CD4-positive, alpha-beta T cell (primary cell): ENCODE results near the gene POLR3G. TPM values are rescaled to one million over a fixed set of nuclear protein-coding genes. Genes with fewer than 3 reads are reported as not detected.

Experiments used
- ATAC-seq: fragments of 200-7000 bp; cut with Tn5 transposase; one replicate; pipeline ENCODE4 v1.10.0; 2022; ENCODE audit warnings: mild to moderate bottlenecking; ENCODE audit not compliant: poor library complexity
- CTCF ChIA-PET: fragments of 350-600 bp; sonication (Branson Sonifier 250); formaldehyde crosslinking; loops from one replicate; lab custom pipeline; 2021; ENCODE audit warnings: antibody characterized with exemption, inconsistent platforms; lab: Charles Lee
- POLR2A ChIA-PET: fragments of 350-600 bp; sonication (Branson Sonifier 250); formaldehyde crosslinking; loops from one replicate; lab custom pipeline; 2021; ENCODE audit warnings: antibody characterized with exemption, inconsistent platforms; lab: Charles Lee
- DNase-seq, 14 experiments: peaks; one replicate each; pipeline ENCODE4 v3.0.0-alpha.2; 2013 to 2020; ENCODE audit warnings: mixed read lengths in 2 of 14
- H3K27ac ChIP-seq, 2 donors: one replicate each; pipeline versions ENCODE4 v1.5.1 to v1.7.0; 2013; ENCODE audit warnings: low read length in 2 of 2, low read depth in 1 of 2, mild to moderate bottlenecking in 1 of 2
- H3K27me3 ChIP-seq, 2 experiments: 1 replicate in 1 of 2; 2 replicates in 1 of 2; pipeline versions ENCODE4 v1.6.1 to v1.7.0; 2013; ENCODE audit warnings: low read length in 2 of 2, control low read depth in 1 of 2, mild to moderate bottlenecking in 1 of 2, moderate library complexity in 1 of 2; ENCODE audit not compliant: insufficient read depth in 2 of 2, control insufficient read depth in 1 of 2
- H3K36me3 ChIP-seq: one replicate; pipeline ENCODE4 v1.6.1; 2013; ENCODE audit warnings: low read length, control low read depth; ENCODE audit not compliant: insufficient read depth
- H3K4me1 ChIP-seq: one replicate; pipeline ENCODE4 v1.6.1; 2013; ENCODE audit warnings: low read length, control low read depth; ENCODE audit not compliant: insufficient read depth
- H3K4me3 ChIP-seq: one replicate; pipeline ENCODE4 v1.5.1; 2013; ENCODE audit warnings: mild to moderate bottlenecking, low read length, moderate library complexity
- H3K9me3 ChIP-seq, 2 experiments: 1 replicate in 1 of 2; 2 replicates in 1 of 2; pipeline versions ENCODE4 v1.6.1 to v1.7.0; 2013; ENCODE audit warnings: low read length in 2 of 2, mild to moderate bottlenecking in 2 of 2, control low read depth in 1 of 2, moderate library complexity in 1 of 2; ENCODE audit not compliant: control insufficient read depth in 1 of 2, insufficient read depth in 1 of 2
- H3K27ac Mint-ChIP-seq: one replicate; pipeline ENCODE4 v1.8.0; 2020; ENCODE audit warnings: mixed read lengths
- H3K27me3 Mint-ChIP-seq: one replicate; pipeline ENCODE4 v1.8.0; 2021; ENCODE audit warnings: mixed read lengths
- H3K36me3 Mint-ChIP-seq: one replicate; pipeline ENCODE4 v1.8.0; 2021; ENCODE audit warnings: low read depth, mixed read lengths
- H3K4me1 Mint-ChIP-seq: one replicate; pipeline ENCODE4 v1.8.0; 2021; ENCODE audit warnings: low read depth, mixed read lengths
- H3K4me3 Mint-ChIP-seq: one replicate; pipeline ENCODE4 v1.8.0; 2020; ENCODE audit warnings: mild to moderate bottlenecking, mixed read lengths
- H3K9me3 Mint-ChIP-seq: one replicate; pipeline ENCODE4 v1.8.0; 2020; ENCODE audit warnings: mixed read lengths
- intact Hi-C, 2 experiments: fragments of 100-400 bp; cut with DNase I in 1 of 2; cut with micrococcal nuclease in 1 of 2; formaldehyde crosslinking; loops; one replicate each; pipeline versions ENCODE4 v1.15.1 to v1.9.0; 2023 to 2025; cut with DNase I, micrococcal nuclease
- total RNA-seq, 174 experiments: library from RNA in 2 of 174; stranded (reverse) in 2 of 174; gene quantifications; one replicate each; pipeline ENCODE4 v1.2.3 and lab custom pipeline; 2021 to 2026
- TF ChIP-seq, protein P1 (sequence below): fragments of 200-600 bp; IDR thresholded peaks from one replicate; pipeline ENCODE4 v1.8.0; 2022; ENCODE audit warnings: antibody characterized with exemption, mild to moderate bottlenecking

The POLR3G gene
- total RNA-seq, 2 experiments from 2014 or later, result 0.80 to 2.3 TPM

DNA sequence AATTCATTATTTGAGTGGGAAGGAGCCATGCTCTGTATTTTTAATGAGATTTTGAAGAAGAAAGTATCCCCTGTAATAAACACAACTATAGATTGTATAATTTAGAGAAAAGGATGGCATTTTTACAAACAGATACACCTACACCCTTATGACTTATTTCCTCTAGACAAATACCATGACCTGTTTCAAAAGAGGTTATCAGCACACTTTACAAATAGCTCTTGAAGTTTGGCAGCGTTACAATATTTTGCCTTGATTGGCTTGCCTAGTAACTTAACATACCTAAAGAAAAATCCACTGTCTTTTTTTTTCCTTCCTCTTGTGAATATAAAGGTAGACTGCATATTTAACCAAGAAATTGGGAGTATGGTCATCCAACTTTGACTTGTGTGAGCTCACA is 36.6 kb upstream of the POLR3G start:
- H3K27me3 ChIP-seq, result no peaks in the 10 kb centered on the region
- H3K27ac Mint-ChIP-seq, result no peak overlapping the region
- no peaks in the 10 kb centered on the region for H3K4me1 Mint-ChIP-seq
- peaks cover 3% of the 10 kb centered on the region for H3K4me1 ChIP-seq
- no peaks in the 10 kb centered on the region for H3K36me3 ChIP-seq
- intact Hi-C loops, result loop anchor here in 1 of 2 experiments (10.0 kb wide), 1 partner anchor 167 kb away; no protein-coding TSS in a partner anchor
- no peak overlapping the region for H3K4me3 ChIP-seq
- POLR2A ChIA-PET, result interaction anchor here (1.1 to 2.2 kb wide), 2 partner anchors 28 to 92 kb away, joined by 3 to 17 read pairs; partner anchors contain the start of genes CETN3 and LYSMD3
- no peaks in the 10 kb centered on the region for H3K36me3 Mint-ChIP-seq
- DNase-seq, result no peak
- no peaks in the 10 kb centered on the region for H3K9me3 Mint-ChIP-seq
- no peak overlapping the region for H3K4me3 Mint-ChIP-seq
- CTCF ChIA-PET, result interaction anchor here (1.1 to 3.6 kb wide), 2 partner anchors 17 to 346 kb away, joined by 3 to 17 read pairs; no protein-coding TSS in a partner anchor
- no peak for ATAC-seq
- no peak overlapping the region for H3K27ac ChIP-seq
- TF ChIP-seq, protein P1, sequence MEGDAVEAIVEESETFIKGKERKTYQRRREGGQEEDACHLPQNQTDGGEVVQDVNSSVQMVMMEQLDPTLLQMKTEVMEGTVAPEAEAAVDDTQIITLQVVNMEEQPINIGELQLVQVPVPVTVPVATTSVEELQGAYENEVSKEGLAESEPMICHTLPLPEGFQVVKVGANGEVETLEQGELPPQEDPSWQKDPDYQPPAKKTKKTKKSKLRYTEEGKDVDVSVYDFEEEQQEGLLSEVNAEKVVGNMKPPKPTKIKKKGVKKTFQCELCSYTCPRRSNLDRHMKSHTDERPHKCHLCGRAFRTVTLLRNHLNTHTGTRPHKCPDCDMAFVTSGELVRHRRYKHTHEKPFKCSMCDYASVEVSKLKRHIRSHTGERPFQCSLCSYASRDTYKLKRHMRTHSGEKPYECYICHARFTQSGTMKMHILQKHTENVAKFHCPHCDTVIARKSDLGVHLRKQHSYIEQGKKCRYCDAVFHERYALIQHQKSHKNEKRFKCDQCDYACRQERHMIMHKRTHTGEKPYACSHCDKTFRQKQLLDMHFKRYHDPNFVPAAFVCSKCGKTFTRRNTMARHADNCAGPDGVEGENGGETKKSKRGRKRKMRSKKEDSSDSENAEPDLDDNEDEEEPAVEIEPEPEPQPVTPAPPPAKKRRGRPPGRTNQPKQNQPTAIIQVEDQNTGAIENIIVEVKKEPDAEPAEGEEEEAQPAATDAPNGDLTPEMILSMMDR, result no peak
- no peaks in the 10 kb centered on the region for H3K9me3 ChIP-seq
- H3K27me3 Mint-ChIP-seq, result peaks cover 4% of the 10 kb centered on the region

DNA sequence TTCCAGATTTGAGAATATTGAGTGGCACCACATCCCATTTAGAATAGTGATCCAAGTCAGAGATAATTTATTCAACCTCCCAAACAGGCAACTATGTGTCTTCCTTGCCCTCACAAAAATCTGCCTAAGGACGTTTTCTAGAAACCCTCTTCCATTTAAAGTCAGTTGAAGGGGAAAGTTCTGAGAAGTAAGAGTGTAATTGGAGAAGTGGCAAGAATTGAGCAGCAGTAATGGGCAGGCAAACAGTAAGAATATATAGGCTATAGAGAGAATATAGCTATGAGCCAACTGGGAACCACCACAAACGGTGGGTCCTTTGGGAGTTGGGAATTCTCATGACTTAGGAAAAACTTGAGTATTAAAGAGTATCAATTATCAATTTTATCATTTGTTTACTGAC is 34.0 kb upstream of the POLR3G start:
- no peaks in the 10 kb centered on the region for H3K27me3 ChIP-seq
- DNase-seq (no peak), ATAC-seq (no peak)
- Mint-ChIP-seq H3K4me1 (no peaks in the 10 kb centered on the region), H3K9me3 (no peaks in the 10 kb centered on the region), H3K27me3 (peaks cover 4% of the 10 kb centered on the region), H3K27ac (no peak overlapping the region), H3K36me3 (no peaks in the 10 kb centered on the region), H3K4me3 (no peak overlapping the region)
- ChIA-PET CTCF (interaction anchor here (3.6 kb wide), 1 partner anchor 343 kb away, joined by 17 read pairs; no protein-coding TSS in a partner anchor), POLR2A (no interaction called here)
- no peak overlapping the region for H3K4me3 ChIP-seq
- TF ChIP-seq, protein P1, result no peak
- intact Hi-C loops, result loop anchor here in 1 of 2 experiments (1.0 to 5.0 kb wide), 4 partner anchors 34 to 342 kb away; partner anchors contain the start of genes MBLAC2 and POLR3G
- H3K36me3 ChIP-seq, result no peaks in the 10 kb centered on the region
- H3K27ac ChIP-seq, result no peak overlapping the region
- no peaks in the 10 kb centered on the region for H3K9me3 ChIP-seq
- H3K4me1 ChIP-seq, result peaks cover 3% of the 10 kb centered on the region

DNA sequence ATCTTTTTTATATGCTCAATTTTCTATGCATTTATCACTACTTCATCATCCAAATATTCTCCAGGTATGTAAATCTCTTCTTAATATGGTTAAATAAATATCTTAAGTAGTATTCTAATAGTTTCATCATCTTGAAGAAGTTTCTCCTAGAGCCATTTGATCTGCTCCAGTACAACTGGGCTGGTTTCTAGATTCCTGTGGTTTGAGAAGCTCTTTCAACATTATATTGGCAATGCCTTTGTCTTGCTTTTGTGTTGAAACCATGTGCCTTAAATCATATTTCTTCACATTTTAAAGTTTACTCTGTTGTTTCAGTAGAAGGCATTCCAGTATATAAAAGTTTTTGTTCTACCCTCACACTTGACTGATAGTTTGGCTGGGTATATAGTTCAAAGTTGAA is 27.7 kb upstream of the POLR3G start:
- ChIA-PET CTCF (interaction anchor here (0.7 kb wide), 1 partner anchor 58 kb away, joined by 3 read pairs; no protein-coding TSS in a partner anchor), POLR2A (interaction anchor here (0.8 kb wide), 1 partner anchor 44 kb away, joined by 3 read pairs; no protein-coding TSS in a partner anchor)
- no peaks in the 10 kb centered on the region for H3K27me3 Mint-ChIP-seq
- H3K27ac Mint-ChIP-seq, result no peak overlapping the region
- H3K4me1 Mint-ChIP-seq, result no peaks in the 10 kb centered on the region
- H3K9me3 Mint-ChIP-seq, result no peaks in the 10 kb centered on the region
- H3K27ac ChIP-seq, result no peak overlapping the region
- no peaks in the 10 kb centered on the region for H3K27me3 ChIP-seq
- ATAC-seq (no peak), DNase-seq (no peak)
- no peaks in the 10 kb centered on the region for H3K4me1 ChIP-seq
- no peaks in the 10 kb centered on the region for H3K36me3 ChIP-seq
- TF ChIP-seq, protein P1, result no peak
- H3K4me3 ChIP-seq, result no peak overlapping the region
- H3K9me3 ChIP-seq, result no peaks in the 10 kb centered on the region
- no peaks in the 10 kb centered on the region for H3K36me3 Mint-ChIP-seq
- no peak overlapping the region for H3K4me3 Mint-ChIP-seq
- intact Hi-C loops, result no loop called here
